Measurements from ENCODE around the gene MBNL1. TPM values are rescaled to one million over a fixed set of nuclear protein-coding genes. Genes with fewer than 3 reads are reported as not detected.

The MBNL1 gene
- total RNA-seq, 1 donor from 2014 or later, result 14.7 TPM

DNA sequence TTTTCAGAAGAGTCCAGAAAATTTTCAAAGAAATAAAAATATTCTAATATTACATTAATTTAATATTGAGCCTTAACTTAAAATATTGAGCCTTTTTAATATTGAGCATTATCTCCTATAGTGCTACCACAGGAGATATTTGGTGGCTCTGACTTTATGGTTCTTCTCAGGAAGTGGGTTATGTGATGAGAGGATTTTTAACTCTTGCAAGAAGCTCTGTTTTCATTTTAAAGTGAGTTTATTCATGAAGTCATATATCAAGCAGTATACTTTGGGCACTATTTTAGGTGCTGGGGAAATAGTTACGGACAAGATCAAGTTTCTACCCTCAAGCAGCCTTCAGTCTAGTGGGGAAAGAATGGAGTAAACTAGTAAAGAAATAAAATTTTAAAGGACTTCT, 13.4 kb upstream of the MBNL1 start:
- no peaks in the 10 kb centered on the region for H3K9me3 Mint-ChIP-seq
- Histone ChIP-seq H3K36me3 (no peaks in the 10 kb centered on the region), H3K27ac (no peak overlapping the region), H3K27me3 (peaks cover 5% of the 10 kb centered on the region), H3K79me2 (ENCODE audit: low read depth) (no peaks in the 10 kb centered on the region), H3K4me2 (no peak overlapping the region), H3K4me1 (no peaks in the 10 kb centered on the region), H2AFZ (replicated peaks) (no peak overlapping the region), H3F3A (ENCODE audit: low read depth) (no peaks in the 10 kb centered on the region), H4K20me1 (ENCODE audit: low read depth) (no peaks in the 10 kb centered on the region), H3K9ac (no peak overlapping the region), H3K4me3 (no peak overlapping the region), H3K9me3 (ENCODE audit: low read depth) (no peaks in the 10 kb centered on the region)
- TF ChIP-seq, protein P1, sequence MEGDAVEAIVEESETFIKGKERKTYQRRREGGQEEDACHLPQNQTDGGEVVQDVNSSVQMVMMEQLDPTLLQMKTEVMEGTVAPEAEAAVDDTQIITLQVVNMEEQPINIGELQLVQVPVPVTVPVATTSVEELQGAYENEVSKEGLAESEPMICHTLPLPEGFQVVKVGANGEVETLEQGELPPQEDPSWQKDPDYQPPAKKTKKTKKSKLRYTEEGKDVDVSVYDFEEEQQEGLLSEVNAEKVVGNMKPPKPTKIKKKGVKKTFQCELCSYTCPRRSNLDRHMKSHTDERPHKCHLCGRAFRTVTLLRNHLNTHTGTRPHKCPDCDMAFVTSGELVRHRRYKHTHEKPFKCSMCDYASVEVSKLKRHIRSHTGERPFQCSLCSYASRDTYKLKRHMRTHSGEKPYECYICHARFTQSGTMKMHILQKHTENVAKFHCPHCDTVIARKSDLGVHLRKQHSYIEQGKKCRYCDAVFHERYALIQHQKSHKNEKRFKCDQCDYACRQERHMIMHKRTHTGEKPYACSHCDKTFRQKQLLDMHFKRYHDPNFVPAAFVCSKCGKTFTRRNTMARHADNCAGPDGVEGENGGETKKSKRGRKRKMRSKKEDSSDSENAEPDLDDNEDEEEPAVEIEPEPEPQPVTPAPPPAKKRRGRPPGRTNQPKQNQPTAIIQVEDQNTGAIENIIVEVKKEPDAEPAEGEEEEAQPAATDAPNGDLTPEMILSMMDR (IDR thresholded peaks at IDR 0.05), result no peak
- no peak for TF ChIP-seq EZH2phosphoT487 (IDR thresholded peaks at IDR 0.05)
- no peak overlapping the region for H3K4me3 Mint-ChIP-seq
- H3K36me3 Mint-ChIP-seq, result no peaks in the 10 kb centered on the region
- no peaks in the 10 kb centered on the region for H3K4me1 Mint-ChIP-seq
- DNase-seq (ENCODE audit: low spot score), result no peak
- H3K27me3 Mint-ChIP-seq (ENCODE audit: insufficient read depth, low read depth), result peaks cover 3% of the 10 kb centered on the region
- no peak overlapping the region for H3K27ac Mint-ChIP-seq

DNA sequence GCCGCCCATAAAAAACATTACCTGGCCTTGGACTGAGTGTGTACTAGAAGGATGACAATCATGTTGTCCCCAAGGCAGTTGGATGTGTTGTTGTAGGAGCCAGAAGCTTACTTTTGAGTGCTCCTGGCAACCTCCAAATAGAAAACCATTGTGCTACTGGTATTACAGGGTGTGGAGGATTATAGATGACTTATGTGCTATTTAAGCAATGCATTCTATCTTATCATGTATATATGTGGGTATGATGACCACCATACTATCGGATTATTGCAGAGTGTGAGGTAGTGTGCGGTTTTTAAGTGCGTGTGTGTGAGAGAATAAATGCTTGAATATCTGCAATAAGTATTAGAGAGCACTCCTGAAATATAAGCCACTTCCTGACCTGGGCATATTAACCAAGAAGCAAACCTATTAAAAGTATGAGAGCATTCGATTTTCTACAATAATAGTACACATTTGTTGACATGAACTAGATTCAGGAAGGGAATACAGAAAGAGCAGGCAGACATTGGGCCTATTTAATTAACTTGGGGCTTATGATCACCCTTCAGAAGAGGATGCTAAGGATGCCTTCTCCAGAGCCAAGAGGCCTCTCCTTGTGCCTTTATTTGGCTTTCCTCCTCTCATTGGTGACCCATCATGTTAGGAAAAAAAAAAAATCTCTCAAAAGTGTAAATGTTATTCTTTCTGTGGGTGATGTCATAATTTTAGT, 11.7 kb upstream of the MBNL1 start:
- no peak overlapping the region for H3K4me3 Mint-ChIP-seq
- H3K9ac ChIP-seq, result no peak overlapping the region
- H3K4me1 ChIP-seq, result peaks cover 14% of the 10 kb centered on the region
- H3K36me3 Mint-ChIP-seq, result no peaks in the 10 kb centered on the region
- peaks cover 12% of the 10 kb centered on the region for H3K4me1 Mint-ChIP-seq
- H3K27me3 ChIP-seq, result peaks cover 14% of the 10 kb centered on the region
- no peaks in the 10 kb centered on the region for H3K79me2 ChIP-seq (ENCODE audit: low read depth)
- no peak overlapping the region for H3K4me3 ChIP-seq
- no peaks in the 10 kb centered on the region for H3K9me3 Mint-ChIP-seq
- H3F3A ChIP-seq (ENCODE audit: low read depth), result peaks cover 13% of the 10 kb centered on the region
- no peak for DNase-seq (ENCODE audit: low spot score)
- no peak overlapping the region for H3K27ac Mint-ChIP-seq
- no peak overlapping the region for H3K4me2 ChIP-seq
- H4K20me1 ChIP-seq (ENCODE audit: low read depth), result peaks cover 13% of the 10 kb centered on the region
- no peaks in the 10 kb centered on the region for H3K9me3 ChIP-seq (ENCODE audit: low read depth)
- no peaks in the 10 kb centered on the region for H3K36me3 ChIP-seq
- peaks cover 3% of the 10 kb centered on the region for H3K27me3 Mint-ChIP-seq (ENCODE audit: insufficient read depth, low read depth)
- H2AFZ ChIP-seq (replicated peaks), result no peak overlapping the region
- no peak overlapping the region for H3K27ac ChIP-seq
- no peak for TF ChIP-seq EZH2phosphoT487 (IDR thresholded peaks at IDR 0.05)
- TF ChIP-seq, protein P1 (IDR thresholded peaks at IDR 0.05), result no peak
- no peak for TF ChIP-seq EZH2 (IDR thresholded peaks at IDR 0.05)

DNA sequence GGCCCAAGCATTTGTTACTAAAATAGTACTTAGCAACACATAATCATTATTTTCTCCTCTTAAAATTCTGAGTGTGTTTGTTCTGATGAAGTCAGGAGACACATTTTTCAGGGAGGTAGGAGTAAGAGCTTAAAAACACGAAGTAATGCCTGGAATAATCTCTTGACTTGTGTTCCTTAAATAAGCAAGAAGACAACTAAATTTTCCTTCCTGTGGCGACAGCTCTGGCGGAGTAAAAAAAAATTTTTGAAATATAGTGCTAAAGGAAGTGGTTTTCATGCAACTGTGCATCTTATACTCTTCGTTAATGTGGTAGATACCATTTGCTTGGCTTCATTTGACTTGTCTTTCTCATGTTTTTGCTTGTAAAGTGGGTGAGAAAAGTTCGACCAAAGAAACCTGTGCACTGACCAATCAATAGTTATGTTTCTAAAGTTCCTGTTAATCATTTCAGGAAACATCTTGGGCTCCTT, 11.1 kb upstream of the MBNL1 start:
- Histone ChIP-seq H3K9ac (no peak overlapping the region), H3K9me3 (ENCODE audit: low read depth) (no peaks in the 10 kb centered on the region), H3K4me2 (no peak overlapping the region), H4K20me1 (ENCODE audit: low read depth) (peaks cover 16% of the 10 kb centered on the region), H2AFZ (replicated peaks) (no peak overlapping the region), H3K79me2 (ENCODE audit: low read depth) (no peaks in the 10 kb centered on the region), H3K36me3 (no peaks in the 10 kb centered on the region), H3K4me3 (no peak overlapping the region), H3K4me1 (peaks cover 16% of the 10 kb centered on the region), H3F3A (ENCODE audit: low read depth) (peaks cover 17% of the 10 kb centered on the region), H3K27ac (no peak overlapping the region), H3K27me3 (peaks cover 20% of the 10 kb centered on the region)
- Mint-ChIP-seq H3K4me1 (peaks cover 12% of the 10 kb centered on the region), H3K9me3 (no peaks in the 10 kb centered on the region), H3K27ac (no peak overlapping the region), H3K4me3 (no peak overlapping the region), H3K27me3 (ENCODE audit: insufficient read depth, low read depth) (peaks cover 3% of the 10 kb centered on the region), H3K36me3 (no peaks in the 10 kb centered on the region)
- DNase-seq (ENCODE audit: low spot score), result no peak
- TF ChIP-seq EZH2 (IDR thresholded peaks at IDR 0.05) (no peak), EZH2phosphoT487 (IDR thresholded peaks at IDR 0.05) (no peak)
- TF ChIP-seq, protein P1 (IDR thresholded peaks at IDR 0.05), result no peak

Data from neural progenitor cell (in vitro differentiated cells).